ENCODE data around the gene SLC48A1.
A peak's percentile ranks its signal among the peaks of the same experiment; 100 is the strongest.

SLC48A1 gene

DNA sequence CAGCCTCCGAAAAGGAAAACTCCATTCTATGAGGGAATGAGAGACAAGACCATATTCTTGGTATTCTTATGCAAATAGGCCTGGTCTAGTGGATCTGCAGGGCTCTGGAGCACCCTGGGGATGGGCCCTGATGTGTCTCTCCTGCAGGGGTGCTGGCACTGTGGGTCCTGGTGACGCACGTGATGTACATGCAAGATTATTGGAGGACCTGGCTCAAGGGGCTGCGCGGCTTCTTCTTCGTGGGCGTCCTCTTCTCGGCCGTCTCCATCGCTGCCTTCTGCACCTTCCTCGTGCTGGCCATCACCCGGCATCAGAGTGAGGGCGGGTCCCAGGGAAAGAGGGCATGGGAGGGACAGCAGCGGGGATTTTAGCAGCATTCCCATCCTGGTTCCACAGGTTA lies 5.8 kb downstream of the SLC48A1 start:
- DNase-seq = no peak

DNA sequence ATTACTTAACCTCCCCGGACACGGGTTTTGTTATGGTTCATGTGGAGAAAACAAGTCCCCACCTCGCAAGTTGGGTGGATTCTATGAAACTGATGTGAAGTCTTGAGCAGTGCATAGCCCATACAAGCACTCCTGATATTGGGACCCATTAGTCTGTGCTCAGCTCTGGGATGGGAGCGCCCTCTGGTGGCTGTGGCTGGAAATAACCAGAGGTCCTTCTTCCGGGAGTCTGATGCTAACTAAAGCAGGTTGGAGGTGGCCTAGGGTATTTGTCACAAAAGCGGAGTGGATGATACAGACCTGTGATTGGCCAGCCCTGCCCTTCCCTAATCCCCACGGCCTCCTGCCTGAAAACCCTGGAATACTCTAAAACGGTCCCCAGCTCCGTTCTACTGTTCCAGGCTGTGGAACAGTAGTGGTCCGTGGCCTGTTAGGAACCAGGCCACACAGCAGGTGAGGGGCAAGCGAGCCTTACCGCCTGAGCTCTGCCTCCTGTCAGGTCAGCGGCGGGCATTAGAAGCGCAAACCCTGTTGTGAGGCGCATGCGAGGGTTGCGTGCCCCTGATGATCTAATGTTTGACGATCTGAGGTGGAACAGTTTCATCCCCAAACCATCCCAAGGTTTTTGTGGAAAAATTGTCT lies 6.4 kb downstream of the SLC48A1 start:
- peak; percentile 81 for DNase-seq

DNA sequence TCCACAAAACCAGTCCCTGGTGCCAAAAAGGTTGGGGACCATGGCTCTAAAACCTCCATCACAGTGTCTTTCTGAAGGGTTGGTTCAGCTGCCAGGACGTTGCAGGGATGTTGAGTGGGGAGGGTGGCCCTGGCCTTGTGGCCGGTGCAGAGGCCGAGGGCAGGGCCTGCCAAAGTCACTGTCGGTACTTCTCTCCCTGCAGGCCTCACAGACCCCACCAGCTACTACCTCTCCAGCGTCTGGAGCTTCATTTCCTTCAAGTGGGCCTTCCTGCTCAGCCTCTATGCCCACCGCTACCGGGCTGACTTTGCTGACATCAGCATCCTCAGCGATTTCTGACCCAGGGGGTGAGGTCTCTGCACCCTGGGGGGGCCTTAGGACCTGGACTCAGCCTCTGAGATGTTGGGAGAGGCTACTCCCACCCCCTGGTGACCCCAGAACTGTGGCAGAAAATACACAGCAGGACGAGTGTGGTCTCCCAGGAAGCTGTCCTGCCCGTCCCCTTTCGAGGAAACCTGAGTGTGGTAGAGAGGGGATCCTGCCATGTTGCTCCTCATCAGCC lies 7.0 kb downstream of the SLC48A1 start:
- no peak for DNase-seq

DNA sequence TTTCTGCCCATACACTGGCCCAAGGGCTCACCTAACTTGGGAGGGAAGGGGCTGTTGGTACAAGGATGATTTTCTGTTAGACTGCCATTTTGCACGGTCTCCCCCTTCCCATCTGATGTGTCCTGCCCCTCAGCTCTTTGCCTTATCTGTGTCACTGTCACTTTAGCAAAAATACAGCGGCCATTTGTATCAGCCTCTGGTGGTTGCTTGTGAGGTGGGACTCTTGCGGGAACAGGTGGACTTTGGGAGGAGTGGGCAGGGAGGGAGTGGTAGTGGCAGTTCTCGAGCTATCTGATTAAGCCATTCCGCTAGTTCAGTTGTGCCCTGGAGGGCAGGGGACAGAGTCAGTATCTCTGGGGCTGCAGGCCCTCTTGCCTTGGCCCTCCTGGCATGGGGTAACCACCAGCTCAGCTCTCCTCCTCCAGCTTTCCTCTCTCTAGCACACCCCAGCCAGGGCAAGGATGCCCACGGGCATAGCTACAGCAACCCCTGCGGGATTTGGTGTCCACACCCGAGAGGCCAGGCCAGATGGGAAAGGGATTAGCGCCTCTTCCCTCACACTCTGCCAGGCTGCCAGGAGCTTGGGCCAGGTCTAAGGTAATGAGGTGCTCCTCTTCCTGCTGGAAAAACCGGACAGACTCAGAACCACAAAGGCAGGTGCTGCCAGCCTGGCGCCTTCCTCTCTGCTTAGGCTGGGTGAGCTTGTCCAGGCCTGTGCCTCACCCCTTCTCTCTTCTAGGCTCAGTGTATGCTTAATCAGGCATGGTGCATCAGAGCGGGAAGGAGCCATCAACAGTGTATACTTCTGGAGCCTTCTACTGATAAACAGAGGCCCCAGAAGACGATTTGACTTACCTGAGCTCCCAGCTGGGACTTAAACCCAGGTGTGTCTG lies 8.7 kb downstream of the SLC48A1 start:
- no peak for DNase-seq

DNA sequence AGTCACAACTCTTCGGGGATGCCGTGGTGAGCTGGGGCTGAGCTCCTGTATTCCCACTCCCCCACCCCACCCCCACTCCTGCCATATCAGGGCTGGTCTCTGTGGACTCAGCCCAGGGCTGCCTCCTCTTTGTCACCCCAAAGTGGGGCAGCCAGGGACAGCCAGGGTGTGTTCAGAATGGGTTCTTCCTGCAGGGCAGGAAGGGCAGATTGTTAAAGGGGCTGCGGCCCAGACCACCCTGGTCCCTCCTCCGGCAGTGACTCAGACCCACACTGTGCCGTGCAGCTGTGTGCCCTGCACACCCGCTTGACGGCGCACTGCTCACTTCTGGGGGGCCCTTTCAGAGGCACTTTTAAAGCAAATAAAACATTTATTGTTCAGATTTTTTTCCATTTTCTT lies 9.3 kb downstream of the SLC48A1 start:
- no peak for DNase-seq

DNA sequence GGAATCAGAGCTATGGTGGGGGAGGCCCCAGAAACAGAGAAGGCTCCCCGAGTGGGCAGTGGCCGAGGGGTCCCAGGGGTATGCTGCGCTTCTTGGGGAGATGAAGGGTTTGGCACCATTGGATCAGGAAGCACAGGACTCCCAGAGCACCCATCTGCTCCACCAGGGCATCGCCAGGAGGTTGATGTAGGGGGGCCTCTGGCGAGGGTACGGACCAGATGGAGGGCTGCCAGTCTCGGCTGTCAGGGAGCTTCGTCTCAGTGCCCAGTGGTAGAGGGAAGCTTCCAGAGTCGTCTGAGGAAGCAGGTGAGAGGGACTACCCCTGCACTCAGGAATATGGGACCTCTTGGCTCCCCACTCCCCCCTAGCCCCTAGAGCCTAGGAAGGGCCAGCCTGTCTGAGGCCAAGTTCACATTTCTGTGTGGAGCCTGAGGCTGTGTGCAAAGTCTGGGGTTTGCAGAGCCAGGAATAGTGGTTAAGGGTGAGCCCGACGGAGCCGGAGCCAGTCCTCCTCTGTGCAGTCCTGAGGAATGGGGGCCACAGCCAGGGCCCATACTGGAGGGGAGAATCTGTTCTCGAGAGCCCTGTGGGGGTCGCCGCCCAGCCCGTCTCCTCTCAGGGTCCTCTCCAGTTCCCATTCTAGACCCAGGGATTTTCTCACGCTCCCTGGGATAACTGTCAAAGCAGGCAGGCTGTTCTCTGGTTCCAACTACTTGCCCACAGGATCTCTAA lies 10.2 kb downstream of the SLC48A1 start:
- no peak for DNase-seq

DNA sequence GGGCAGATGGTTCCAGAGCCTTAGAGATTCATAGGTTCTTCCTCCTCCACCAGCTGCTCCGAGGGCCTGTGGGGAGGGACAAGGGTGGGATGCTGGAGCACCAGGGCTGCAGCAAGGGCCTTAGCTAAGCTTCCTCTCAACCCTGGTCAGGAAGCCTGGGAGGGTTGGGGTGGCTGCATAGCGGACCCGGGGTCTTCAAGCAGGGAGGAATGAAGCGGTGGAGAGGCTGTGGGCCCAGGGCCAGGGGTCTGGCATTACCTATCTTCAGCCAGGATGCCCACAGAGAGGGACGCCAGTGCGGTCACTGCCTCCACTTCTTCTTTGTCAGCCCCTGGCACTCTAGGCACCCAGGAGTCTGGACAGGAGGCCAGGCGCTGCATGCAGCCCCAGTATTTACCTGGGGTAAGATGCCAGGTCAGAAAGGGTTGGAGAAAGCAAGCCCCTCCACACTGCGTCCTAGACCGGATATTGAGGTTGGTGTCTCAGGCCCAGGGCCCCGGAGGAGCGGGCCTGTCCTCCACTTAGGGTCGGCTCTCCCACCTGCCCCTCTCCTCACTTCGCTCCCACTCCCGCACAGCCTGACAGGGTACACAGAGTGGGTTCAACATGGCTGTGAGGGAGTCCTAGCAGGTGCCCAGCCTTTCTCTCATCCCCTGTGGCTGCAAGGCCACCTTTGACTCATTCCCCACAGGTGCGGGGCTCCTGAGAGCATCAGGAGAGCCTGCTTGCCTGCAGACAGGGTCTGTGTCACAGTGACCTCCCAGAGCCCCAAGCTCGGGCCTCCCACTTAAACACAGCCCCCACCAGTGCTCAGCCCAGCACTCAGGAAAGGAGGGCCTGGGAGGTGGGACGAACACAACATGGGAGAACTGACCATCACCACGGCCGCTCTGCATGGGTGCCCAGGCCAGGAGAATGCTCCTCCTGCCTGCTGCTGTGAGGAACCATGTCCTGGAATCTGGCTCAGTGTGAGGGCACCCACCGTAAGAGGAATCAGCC lies 11.1 kb downstream of the SLC48A1 start:
- DNase-seq = no peak

DNA sequence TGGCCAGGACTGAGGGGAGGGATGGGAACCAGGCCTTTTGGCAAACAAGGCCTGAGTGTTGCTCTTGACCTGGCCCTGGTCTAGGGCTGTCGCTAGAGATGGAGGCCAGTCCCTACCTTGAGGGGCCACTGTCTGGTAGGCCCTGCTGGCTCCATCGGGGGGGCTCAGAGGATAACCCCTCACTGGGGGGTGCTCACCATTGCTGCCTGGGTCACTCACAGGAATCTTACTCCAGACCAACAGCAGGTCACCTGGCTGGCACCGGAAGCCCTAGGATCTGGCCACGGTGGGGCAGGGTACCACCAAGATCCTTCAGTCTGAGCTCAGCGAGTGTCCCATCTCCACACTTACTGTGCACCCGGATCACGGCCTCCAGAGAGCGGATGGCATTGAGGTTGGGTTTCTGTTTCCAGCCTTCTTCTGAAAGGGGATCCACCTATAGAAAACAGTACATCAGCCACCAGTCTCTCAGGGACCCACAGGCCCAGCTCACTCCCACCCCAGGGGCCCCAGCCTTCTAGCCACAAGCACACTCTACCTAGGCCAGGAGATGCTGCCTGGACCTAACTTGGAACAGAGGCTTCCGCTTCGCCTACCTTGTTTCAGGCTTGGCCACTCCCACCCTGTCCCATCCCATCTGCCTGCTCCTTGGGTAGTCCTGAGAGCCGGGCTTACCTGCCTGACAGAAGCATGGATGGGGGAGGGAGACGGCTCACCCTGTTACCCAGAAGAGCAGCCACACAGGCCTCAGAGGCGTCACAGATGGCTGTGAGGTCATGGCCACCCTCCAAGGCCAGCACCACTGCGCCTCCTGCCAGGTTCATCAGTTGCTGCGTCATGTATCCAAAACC lies 12.2 kb downstream of the SLC48A1 start:
- DNase-seq = no peak

DNA sequence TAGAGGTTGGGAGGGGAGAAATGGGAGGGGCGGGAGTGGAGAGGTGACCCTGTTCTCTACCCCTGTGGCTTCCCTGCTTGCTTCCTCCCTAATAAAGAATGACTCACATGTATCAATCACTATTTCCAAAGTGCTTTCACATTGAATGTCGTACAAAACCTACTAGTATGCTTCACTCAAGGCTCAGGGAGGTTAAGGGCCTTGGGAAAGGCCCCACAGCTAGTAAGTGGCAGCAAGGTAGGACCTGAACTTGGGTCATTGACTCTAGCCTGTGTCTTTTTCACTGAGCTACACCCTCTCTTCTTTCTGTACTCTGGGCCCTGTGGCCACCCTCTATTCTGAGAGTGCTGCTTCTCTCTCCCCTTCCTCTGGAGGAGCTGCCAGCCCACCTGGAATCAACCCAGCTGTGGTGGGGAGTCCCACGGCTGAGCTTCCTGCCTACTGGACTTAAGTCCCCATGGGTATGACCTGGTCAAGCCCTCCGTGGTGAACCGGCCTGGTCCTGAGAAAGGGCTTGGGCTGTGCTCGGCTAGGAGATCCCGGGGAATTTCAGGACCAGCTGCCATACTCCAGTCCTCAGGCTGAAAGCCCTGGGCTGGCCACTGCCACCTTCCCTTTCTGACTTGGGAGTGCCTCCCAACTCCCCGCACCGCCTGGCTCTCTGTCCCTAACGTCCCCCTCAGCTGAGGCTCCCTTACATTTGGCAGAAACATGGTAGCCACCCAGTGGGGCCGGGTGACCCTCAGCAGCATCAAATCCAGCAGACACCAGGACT lies 13.0 kb downstream of the SLC48A1 start:
- DNase-seq = no peak

DNA sequence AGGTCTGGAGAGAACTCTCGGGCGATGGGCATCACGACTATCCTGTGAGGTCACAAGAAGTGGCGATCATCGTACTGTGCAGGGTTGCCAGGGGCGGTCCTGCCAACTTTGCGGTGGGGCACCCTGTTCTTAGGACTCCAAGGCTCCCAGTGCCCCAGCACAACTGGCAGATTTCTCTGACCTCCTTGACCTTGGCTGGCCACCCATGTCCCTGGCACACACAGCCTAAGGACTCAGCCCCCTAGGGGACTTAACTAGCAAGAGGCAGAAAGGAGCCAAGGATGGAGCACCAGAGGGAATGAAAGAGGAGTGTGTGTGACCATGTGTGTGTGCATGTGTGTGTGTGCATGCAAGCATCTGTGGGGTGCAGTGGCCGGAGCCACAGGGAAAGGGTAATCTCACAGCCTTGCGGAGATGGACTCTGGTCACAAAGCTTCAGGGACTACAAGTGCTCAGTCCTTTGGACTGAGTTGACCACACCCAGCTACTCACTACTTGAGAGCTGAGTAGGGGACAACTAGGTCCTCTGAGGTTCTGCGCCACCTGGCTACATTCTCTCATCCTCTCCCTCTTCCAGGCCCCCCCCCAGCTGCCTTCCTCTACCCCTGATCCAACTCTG lies 13.7 kb downstream of the SLC48A1 start:
- no peak for DNase-seq

DNA sequence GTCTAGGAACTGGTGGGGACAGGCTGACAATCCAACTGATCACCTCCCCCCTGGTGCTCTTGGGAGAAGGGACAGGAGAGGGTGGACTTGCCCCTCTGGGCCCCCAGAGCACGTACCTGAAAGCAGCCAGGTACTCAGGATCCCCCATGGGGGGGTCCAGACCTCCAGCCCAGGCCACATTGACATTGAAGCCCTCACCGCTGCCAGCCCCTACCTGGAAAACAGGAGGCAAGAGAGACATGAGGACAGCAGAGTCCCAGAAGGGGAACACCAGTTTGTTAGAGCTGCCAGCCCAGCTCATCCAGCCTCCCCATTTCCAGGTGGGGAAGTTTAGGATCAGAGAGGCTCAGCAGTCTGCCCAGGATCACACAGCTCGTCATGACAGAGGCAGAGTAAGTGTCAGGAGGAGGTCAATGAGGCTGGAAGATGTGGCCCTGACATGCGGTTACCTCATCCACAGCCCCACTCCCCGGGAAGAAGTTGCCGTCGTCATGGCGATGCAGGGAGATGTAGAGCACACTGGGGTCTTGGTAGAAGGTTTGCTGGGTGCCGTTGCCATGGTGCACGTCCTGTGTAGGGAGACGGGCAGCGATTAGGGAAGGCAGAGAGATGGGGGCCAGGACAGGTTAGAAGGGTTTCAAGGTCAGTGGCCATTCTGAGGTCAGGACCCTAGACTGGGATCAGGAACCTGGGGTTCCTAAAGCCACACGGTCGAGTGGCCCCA lies 14.7 kb downstream of the SLC48A1 start:
- no peak for DNase-seq

DNA sequence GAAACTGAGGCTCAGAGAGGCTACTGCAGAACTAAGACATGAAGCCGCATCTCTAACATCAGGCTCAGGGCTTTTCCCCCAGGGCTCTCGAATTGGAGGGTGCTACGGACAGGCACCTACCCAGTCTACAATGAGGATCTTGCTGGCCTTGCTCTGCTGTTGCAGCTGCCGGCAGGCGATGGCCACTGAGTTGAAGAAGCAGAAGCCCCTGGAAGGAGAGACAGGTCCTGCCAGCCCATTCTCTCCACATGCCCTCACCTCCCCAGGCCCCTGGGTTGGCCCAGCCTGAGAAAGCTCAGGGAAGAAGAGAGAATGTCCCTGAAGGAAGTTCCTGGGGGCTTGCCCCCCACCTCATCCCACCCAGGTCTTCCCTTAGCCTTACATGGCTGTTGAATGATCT lies 16.1 kb downstream of the SLC48A1 start:
- DNase-seq = no peak

DNA sequence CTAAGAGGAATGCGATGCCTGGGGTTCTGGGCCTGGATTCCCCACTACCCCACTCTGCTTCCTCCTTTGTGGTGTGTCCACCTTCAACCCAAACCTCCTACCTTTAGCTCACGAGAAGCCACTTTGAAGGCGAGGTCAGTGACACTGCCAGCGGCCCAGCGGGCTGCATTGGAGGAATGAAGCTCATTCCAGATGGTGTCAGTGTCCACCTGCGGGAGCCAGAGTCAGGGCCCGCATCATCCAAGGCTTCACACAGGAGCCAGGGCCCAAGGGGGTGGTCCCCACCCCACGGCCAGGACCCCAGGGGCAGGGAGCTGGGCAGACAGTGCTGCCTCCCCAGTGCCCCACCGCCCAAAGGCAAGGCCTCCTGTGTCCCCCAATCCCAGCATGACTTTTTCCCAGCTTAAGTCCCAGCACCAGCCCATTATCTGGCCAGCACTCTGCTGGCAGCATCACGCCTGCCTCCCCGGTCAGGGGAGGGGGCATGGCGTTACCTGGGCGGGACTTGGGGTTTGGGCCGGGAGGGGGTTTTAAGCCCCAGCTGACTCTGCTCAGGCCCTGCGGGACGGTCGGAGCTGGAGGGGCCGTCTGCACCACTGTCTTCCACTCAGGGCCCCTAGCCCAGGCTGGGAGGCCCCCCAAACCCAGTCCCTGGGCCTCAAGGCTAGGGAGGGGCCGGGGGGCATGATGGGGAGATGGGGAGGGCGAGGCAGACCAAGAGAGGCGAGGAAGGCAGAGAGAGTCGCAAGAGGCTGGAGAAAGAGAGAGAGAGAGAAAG lies 16.9 kb downstream of the SLC48A1 start:
- no peak for DNase-seq

DNA sequence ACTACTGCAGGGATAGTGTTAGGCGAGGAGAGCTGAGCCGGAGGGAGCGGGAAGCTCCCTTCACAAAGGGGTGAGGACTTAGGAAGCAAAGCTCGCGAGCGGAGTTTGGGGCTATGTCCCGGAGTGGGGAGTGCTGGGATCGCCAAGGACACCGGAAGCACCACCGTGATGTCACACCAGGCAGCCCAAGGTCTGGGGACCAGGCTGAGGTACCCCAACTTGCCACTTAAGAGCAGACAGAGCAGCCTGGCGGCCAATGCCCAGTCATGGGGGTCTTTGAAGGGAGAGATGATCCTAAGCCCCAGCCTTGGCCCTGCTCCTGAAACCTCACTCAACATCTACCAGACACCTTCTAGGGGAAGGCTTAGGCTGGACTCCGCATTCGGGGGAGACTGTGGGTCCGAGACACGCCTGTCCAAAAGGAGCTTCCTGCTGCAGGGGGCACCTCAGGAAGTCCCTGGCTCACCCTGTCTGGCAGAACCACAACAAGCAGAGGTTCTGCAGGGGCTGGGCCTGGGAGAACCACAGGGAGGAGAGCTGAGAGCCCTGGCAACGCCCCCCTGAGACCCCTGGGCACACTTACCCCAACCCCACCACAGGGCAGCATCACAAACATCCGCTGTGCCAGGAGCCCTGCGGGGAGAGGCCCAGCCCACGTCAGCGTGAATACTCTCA lies 17.8 kb downstream of the SLC48A1 start:
- DNase-seq = no peak

DNA sequence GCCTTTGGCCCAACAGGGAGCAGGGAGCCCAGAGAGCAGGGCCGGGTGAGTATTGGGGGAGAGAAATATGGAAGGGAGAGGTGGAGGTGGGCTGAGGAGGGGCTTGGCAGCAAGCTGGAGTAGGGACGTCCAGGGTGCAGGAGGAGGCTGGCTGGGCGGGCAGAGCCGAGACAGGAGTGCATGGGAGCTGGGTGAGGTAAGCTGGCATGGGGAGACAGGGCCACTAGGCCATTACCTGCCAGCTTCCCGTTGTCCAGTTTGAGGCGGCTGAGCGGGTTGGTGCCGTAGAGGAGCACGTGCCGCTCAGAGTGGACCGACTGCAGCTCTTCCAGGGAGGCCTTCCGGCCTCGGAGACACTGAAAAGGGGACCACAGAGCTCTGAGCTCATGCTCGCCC lies 18.3 kb downstream of the SLC48A1 start:
- DNase-seq = no peak

DNA sequence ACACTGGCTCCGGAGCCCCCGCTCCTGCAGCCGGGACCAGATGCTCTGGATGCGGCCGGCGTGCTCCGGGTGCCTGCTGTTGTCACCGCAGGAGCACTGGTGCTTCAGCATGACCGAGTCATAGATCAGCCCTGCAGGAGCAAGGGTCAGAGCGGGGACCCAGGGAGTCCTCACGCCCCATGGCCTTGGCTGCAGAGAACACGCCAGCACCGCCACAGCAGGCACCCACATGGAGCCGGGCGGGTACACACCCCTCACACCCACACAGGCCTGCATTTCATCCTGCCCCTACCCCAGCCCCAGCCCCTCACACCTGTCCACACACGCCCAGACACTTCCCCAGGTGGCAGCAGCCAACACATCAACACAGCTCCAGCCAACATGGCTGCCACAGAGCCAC lies 18.8 kb downstream of the SLC48A1 start:
- no peak for DNase-seq

DNA sequence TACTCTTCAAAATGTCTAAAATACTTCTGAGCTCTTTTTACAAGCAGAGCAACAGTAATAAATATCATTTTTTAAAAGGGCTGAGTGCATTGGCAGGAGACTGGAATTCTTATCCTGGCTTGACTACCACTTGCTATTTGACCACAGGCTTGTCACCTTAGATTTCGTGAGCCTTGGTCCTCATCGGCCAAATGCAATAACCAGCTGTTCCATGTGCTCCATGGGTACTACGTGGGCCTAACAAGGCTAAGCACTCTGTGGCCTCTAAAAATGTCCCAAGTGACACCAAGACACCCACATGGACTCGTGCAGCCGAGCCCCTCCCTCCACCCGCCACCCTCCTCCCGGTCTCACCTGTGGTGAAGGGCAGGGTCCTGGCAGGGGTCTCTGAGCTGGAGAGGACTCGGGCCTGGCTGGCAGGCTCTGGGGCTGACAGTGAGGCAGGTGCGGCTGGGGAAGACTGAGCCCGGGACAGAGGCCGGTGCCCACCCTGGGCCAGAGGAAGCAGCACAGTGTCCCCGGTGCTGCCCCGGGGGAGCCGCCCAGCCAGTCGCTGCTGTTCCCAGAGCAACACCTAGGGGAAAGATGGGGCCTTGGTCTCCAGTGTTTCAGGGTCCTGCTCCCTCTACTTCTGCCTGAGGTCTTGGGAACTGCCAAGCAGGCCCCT lies 20.1 kb downstream of the SLC48A1 start:
- DNase-seq = no peak
